NCI-H82 treated with DMSO at 0.1 percent for 48 hours (cell line): ENCODE data around the gene REEP6.
A peak's percentile ranks its signal among the peaks of the same experiment; 100 is the strongest.

Source experiments
- DNase-seq: peaks from one replicate; lab custom pipeline; 2025; ENCODE audit not compliant: unreplicated experiment; lab: John Stamatoyannopoulos, UW

The REEP6 gene

GRCh38 chr19:1456121-1456900 is 34.7 kb upstream of the REEP6 start:
- no peak for DNase-seq

GRCh38 chr19:1457031-1457739 is 33.8 kb upstream of the REEP6 start:
- DNase-seq: no peak

- DNase-seq: no peak
Measured at GRCh38 chr19:1457892-1458291, 33.1 kb upstream of the REEP6 start.

GRCh38 chr19:1459479-1459878 is 31.5 kb upstream of the REEP6 start:
- no peak for DNase-seq

GRCh38 chr19:1460033-1460995 is 30.7 kb upstream of the REEP6 start:
- no peak for DNase-seq

GRCh38 chr19:1461862-1462261 is 29.1 kb upstream of the REEP6 start:
- DNase-seq: no peak

GRCh38 chr19:1465191-1466016 is 25.6 kb upstream of the REEP6 start:
- no peak for DNase-seq

GRCh38 chr19:1466018-1466460 is 24.9 kb upstream of the REEP6 start:
- no peak for DNase-seq

GRCh38 chr19:1466461-1467214 is 24.3 kb upstream of the REEP6 start:
- DNase-seq: no peak

GRCh38 chr19:1467215-1467489 is 23.8 kb upstream of the REEP6 start:
- DNase-seq: no peak

- DNase-seq: no peak
Measured at GRCh38 chr19:1467490-1468273, 23.3 kb upstream of the REEP6 start.

- no peak for DNase-seq
Measured at GRCh38 chr19:1468274-1468820, 22.6 kb upstream of the REEP6 start.

GRCh38 chr19:1468821-1469254 is 22.1 kb upstream of the REEP6 start:
- no peak for DNase-seq

- no peak for DNase-seq
Measured at GRCh38 chr19:1469255-1470054, 21.5 kb upstream of the REEP6 start.

GRCh38 chr19:1470055-1470304 is 21.0 kb upstream of the REEP6 start:
- DNase-seq: no peak

- peak; percentile 78 for DNase-seq
Measured at GRCh38 chr19:1470305-1471009, 20.5 kb upstream of the REEP6 start.

- DNase-seq: no peak
Measured at GRCh38 chr19:1471010-1471514, 19.9 kb upstream of the REEP6 start.
